CD4-positive, alpha-beta T cell treated with Interleukin-1 beta for 1 hour (primary cell): ENCODE data around the gene KRAS.

ENCODE experiments used
- DNase-seq, 2 donors: peaks; one replicate each; pipeline ENCODE4 v3.0.0-alpha.2; 2020 to 2022

KRAS gene

DNA sequence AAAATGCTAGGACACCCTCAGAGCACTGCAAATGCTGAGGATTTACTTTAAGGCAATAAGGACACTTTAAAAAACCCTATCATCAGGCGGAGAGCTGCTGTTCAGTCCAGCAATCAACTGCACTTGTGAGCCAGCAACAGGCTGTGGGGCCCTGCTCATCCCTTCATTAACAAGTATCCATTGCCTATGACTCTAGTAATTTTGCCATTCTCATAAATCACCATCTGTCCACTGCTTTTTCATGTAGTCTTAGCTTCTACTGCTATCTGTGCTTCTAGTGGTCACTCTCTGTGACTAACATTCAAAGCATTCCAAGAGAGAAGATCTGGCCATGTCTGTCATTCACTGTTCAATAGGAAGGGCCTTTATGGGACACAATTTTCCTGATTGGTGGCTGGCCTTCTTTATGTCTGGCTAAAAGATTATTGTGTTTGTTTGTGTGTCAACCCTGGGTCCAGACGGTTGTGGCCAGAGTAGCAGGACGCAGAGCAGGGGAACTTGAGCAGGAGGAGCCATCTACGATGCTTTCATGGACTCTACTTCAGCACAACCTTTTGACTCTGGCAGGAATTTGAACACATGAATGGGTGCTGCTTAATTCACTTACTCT is 3.6 kb upstream of the KRAS start:
- no peak for DNase-seq

DNA sequence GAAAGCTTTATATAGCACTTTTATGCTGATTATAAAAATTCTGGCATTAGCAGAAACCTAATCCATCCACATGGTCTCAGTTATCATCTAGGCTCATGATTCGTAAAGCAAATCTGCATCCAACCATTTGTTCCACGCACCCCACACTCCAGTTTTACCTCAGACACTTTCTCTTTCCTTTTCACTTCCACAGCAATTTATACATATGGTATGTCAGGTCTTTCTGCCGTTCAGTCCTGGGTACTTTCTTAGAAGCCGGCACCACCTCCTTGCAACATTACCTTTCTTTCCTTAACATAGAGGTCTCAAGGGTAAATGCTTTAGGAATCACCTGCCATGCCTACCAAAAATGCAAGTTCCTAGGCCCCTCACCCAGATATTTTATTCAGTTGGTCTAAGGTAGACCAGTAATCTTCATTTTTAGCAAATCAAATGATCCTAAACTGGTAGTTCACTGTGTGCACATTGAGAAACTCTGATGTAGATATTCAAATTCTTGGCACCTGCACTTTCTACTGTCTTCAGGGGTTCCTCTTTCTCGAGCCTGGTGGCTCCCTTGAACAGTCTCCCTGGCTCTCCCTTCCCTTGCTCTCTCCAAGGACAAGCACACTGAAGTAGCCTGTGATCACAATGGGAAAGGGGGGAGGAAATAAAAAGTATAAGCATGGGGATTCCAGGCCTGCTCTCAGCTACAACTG is 2.8 kb upstream of the KRAS start:
- DNase-seq: no peak

DNA sequence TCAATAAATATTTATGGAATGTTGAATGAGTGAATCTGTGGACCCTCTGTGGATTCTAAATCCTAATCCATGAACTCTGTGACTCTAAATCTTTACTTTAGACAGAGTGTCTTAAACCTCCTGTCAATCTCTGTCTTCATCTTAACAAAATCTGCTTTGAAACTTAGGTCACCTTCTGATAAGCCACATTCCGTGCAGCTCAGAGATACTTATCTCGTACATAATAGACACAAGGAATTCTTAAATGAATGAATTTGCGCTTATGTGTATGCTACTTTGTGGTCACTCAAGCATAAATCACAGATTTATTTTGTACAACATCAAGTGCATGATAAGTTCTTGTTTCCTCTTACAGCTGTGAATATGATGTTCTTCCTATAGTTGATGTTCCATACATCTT is 2.2 kb upstream of the KRAS start:
- DNase-seq: no peak

DNA sequence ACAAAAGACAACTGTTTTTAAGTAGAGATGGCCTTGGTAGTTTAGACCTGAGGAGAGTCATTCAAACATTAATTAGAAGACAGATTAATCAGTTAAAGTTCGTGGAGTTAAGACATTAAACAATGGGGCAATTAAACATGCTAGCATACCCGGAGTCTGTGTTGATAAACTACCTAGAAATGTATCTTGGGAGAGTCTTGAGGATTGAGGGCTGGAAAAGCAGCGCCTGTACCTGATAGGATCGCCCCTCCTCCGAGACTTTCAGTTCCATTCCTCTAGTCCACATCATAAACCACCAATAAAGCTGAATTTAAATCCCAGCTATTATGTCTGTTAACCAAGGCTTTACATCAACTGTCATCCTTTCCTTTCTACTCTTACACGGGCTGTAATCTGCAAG is 1.0 kb upstream of the KRAS start:
- DNase-seq: no peak

DNA sequence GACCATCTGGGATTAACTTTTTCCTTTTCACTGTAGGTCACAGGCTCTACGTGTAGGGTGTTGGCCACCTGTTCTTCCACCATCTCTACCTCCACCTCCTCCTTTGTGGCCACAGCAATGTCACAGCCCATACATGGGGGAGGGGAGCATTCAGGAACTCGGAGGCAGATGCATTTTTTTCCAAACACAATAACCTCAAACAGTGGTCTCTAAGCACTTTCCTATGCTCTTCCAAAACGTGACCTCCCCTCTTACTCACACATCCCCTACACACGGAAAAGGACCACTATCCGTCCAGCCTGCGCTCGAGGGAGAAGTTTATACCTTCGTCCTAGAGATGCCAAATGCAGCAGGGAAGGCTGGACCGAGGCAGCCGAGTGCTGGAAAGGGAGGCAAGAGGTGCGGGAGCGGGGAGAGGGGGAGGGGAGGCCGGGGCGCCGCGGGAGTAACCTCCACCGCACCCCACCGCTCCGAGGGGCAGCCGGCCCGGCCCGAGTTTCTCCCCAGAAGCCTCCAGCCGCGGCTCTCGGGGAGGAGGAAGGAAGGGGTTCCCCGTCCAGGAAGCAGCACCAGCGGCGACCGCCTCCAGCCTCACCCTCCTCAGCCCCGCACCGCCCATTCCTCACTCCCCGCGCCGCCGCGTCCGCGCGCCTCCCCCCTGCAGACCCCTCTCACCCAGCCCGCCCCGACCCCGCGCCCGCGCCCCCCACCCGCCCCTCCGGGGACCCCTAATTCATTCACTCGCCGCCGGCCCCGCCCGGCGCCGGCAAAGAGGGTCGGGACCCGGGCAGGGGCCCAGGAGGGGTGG is 594 bp downstream of the KRAS start:
- peak; percentile 56 to 58 for DNase-seq

DNA sequence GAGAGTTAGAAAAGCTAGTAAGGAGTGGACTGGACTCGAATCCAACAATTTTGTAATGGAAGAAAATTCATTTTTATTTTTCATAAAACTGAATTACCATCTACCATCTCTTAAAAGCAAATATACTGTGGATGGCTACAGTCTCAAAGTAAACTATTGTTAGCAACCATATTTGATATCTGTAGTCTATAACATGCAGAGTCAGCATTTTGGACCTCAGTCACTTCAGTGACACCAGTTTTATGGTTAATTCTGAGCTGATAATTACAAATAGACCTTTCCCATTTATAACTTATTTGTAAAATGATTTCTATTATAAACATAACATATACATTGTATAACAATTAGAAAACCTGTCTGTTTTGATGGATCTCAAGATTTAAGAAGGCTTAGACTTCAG is 2.0 kb downstream of the KRAS start:
- no peak for DNase-seq

DNA sequence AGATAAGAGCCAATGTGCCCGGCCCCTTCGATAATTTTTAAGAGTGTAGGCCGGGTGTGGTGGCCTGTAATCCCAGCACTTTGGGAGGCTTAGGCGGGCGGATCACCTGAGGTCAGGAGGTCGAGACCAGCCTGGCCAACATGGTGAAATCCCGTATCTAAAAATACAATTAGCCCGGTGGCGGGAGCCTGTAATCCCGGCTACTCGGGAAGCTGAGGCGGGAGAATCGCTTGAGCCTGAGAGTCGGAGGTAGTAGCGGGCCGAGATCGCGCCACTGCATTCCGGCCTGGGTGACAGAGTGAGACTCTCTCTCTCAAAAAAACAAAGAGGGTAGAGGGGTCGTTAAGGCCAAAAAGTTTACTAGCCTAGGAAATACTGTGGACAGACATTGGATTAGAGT is 2.6 kb downstream of the KRAS start:
- no peak for DNase-seq

DNA sequence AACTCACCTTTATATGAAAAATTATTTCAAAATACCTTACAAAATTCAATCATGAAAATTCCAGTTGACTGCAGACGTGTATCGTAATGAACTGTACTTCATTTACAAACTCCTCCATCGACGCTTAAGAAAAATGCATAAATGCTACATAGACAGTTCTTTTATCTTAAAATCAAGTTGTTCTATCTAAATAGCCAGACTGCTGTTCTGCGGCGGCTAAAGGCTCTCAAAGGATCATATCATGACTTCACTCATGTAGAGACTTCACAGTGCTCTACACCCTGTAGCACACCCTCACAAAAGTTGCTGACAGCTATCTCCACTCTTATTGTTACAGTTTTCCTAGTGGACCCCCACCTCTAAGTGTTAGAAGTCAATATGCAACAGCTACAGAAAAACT is 5.2 kb downstream of the KRAS start:
- DNase-seq: no peak

DNA sequence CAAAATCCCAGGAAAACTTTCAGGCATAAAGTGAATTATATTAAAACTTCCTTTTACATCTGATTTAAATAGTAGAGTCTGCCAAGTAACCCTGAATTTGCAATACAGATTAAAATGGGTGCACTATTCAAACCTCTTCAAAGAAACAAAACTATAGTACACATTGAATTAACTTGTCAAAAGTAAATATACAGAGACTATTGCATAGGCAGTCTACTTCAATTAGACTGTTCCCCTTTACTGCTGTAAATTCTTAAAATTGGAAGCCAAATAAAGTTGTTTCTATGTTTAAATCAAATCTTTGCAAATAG is 7.1 kb downstream of the KRAS start:
- DNase-seq: no peak

DNA sequence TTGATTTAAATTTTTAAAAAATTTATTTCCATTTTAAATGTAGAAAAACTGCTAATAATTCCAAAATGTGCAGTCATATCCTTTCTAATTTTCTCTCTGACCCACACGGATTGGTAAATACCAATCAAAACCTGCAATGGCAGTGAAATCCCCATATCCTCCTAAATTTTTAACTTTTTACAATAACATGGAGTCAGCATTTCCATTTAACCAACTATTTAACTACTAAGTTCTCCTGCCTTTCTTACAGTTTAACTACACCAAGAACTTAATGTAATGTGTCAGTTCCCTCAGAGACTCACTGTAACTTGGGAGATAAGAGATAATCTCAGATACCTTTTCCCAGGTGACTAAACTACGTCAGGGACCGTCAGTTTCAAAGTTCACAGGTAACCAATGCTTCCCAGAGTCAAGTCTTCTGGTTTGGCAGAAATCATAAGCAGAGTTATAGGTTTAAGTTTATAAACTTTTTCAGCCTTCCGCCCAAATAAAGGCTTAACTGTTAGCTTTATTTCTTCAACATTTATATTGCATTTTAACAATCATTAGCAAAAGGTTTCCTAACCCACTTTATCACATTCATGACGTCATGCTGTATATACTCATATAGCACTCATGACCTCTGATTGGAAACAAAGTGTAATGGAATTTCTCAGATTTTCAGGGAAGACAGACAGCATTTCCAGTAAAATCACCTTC is 7.6 kb downstream of the KRAS start:
- no peak for DNase-seq

DNA sequence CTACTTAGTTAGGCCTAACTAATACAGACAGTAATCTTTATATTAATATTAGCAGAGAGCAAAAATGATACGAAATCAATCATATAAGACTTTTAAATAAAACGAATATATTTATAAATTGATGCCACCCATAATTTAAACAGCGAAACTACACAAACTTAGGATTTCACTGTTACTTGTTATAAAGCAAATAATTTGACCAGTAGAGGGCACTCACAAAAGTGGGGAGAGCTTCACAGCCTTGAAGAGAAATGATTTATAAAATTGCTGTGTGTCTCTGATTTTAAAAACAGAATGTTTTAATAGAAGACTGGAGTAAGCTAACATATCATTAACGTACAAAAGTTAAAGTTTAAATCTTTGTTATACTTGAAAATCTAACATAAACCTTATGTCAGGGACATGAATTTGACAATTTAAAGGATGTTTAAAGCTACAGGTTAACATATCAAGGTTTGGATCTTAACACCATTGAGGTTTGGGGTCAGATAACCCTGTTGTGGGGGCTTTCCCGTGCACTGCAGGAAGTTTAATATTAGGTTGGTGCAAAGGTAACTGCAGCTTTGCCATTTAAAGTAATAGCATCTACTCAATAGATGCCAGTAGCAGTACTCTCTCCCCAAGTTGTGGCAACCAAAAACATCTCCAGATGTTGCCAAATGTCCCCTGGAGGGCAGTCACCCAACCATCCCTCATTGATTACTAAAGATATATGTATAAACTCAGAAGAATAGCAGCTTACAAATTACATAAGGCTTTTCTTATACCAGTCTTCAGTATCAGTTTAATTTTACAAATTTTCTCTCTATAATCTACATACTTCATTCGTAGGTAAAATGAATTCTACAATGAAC is 9.3 kb downstream of the KRAS start:
- peak; percentile 35 to 71 for DNase-seq

DNA sequence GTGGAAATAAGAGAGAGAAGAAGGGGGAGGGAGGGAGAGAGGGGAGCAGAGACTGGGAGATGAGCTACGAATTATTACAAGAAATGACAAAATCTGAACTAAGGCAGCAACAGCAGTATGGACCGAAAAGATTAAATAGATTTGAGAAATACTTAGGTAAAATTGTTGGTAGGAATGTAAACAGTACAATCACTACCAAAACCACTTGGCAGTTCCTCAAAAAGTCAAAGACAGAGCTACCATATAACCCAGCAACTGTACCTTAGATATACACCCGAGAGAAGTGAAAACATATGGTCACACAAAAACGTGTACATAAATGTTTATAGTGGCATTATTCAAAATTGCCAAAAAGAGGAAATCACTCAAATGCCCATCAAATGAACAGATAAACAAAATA is 14.1 kb downstream of the KRAS start:
- no peak for DNase-seq

DNA sequence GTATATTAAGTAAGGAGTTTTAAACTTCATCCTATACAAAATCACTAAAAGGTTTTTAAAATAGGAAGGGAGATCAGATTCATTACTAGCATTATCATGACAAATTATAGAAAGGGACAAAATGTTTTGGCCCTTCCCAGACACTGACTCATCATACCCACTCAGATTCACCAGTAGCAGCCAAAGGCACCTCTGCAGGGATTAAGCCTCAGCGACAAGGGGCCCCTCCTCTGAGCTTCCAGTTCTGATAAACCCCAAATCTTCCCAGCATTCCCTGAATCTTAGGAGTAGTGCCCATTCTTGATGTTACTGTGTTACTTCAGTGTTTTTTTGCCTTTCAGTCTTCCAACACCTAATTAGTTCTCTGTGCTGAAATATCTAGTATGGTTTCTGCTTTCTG is 14.5 kb downstream of the KRAS start:
- no peak for DNase-seq

DNA sequence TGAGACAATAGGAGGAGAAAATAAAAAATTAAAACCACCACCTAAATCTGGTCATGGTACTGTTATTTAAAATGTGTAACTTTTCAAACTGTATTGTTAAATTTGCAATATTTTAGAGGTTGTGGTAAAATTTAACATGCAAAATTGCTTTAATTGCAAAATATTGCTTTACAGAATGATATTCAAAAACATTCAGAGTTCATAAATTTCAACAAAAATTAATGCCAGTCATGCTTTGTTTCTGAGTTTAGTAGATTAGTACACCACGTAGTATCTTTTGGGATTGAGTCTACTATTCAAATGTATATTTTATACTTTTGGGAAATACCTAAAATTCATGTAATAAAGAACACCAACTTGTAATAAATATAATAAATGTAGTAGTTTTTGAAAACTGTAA is 37.4 kb downstream of the KRAS start:
- no peak for DNase-seq

DNA sequence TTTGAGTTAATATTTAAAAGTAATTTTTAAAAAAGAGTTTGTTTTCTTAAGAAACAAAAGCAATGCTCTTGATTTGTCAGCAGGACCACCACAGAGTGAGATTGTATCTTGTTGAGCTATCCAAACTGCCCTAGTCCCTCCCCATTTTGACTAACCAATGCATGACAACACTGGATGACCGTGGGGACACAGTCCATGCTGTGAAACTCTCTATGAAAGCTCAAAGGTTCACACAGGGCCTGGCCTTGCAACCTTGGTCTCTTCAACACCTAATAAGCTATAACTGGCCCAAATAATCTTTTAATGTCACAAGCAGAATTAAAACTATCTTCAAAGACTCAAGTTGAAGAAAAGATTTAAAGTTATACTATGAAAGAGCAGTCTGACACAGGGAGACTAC is 42.2 kb downstream of the KRAS start:
- DNase-seq: no peak

DNA sequence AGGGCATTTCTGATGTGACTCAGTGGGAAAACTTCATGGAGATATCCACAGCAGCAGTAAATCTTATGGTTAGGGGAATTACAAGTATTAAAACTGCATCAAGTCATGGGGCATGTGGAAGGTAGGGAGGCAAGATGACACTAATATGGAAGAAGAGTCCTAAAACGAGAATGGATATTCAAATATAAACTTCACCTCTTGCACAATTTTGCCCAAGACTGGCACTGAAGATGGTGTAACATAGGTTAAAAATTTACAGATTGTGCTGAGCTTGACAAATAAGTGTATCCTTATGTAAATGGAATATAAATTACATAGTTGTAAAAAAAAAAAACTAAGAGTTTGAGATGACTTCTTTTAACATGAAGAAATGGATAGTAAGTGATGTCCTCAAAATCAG is 42.9 kb downstream of the KRAS start:
- DNase-seq: no peak

DNA sequence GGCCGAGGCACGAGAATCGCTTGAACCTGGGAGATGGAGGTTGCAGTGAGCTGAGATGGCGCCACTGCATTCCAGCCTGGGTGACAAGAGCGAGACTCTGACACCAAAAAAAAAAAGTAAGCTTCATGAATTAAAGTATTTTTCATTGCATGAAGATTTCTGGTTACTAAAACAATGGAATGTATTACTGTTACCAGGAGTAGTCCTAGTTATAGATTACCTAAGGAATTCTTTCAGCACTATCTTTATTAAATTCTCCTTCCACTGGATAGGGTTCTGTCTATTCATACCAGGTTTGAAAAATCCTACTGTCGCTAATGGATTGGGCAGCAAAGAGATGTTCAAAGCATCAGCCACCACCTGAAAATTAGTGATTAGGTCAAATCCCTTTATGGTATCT is 43.3 kb downstream of the KRAS start:
- no peak for DNase-seq

DNA sequence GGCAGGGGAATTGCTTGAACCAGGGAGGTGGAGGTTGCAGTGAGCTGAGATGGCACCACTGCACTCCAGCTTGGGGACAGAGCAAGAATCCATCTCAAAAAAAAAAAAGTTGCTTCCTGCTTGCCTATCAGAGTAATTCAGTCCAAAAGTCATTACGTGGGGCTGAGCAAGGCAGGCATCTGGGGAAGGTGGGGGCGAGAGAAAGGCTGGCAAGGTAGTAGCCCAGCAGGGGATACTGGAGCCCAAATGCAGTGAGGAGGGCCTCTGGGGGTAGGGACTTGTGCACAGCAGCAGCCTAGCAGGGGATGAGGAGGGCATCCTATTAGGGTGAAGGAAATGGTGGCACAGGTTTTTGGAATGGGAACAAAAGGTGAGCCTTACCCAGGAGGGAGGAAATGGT is 48.6 kb downstream of the KRAS start:
- no peak for DNase-seq

DNA sequence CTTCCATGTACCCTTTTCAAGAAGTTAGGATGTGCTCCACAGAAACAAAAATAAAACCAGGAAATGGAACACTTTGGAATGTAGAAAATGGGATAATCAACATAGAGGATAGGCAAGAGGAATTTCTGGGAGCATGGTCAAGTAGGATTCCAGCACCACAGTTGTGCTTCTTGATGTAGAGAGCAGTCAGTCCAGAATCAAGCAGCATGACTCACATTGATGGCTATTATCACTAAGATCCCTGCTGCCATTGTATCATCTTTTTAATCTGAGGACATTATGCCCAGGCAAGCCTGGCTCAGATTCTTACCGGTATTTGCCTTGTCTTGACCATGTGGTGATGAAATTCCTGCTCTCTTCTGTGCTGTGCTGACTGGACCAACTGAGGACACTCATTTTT is 50.0 kb downstream of the KRAS start:
- no peak for DNase-seq

DNA sequence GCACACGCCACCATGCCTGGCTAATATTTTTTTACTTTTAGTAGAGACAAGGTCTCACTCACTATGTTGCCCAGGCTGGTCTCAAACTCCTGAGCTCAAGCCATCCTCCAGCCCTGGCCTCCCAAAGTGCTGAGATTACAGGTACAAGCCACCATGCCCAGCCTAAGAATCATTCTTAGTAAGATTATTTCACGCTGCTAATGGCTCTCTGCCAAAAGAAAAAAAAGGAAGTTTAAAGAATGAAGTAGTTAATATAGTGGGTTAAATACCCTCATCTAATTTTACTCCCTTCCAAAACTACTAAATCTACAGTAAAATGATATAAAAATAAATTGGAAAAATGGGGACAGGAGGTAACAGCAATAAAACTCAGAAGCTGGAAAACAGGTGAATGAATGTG is 53.1 kb downstream of the KRAS start:
- DNase-seq: no peak

DNA sequence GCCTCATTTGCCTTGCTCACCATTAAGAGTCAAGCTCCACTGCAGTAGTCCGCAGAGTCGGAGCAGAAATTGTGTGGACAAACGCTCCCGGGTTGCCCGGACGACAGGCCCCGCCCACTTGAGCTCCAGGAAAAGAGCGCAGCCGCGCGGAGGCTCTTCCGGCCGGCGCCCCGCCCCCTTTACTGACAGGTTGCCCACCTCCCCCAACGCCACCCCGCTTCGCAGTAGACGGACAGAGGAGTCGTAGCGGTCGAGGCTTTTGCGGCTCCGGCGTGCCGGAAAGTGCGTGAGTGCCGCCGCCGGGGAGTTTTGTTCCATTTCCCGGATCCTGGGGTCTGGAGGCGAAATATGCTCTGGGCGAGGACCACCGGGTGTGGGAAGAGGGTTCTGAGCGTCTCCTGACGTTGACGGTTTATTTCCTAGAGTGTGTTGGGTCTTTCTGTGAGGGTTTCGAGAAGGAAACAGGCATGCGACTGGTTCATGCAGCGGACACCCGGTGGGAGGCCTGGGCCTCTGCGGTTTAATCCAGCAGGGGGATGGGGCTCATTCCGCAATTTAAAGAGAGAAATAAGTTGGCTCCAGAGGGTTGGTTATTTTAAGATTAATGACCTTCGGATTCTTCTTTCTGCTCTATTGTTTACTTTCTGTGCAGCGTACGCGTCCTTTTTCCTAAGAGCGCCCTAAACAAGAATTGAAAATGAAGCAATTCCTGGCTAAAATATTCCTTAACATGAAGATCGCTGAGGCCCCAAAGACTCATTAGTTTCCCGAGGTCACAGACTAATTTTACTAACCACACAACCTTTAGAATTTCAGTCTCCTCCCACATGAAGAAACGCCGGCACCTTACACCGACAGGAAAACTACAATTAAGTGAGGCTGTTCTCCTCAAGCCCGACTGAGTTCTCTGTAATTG is 55.4 kb downstream of the KRAS start, which contains the start of the genes DNAI7 and ETFRF1:
DNAI7 (minus strand) TSS at position 105 of the 916 bp plus-strand sequence; CDS start at position 23, 82 bp downstream.
ETFRF1 (plus strand) TSS at position 182 of the 916 bp plus-strand sequence. CDS start 8,720 bp downstream, outside the sequence.
- peak; percentile 97 to 98 for DNase-seq

DNA sequence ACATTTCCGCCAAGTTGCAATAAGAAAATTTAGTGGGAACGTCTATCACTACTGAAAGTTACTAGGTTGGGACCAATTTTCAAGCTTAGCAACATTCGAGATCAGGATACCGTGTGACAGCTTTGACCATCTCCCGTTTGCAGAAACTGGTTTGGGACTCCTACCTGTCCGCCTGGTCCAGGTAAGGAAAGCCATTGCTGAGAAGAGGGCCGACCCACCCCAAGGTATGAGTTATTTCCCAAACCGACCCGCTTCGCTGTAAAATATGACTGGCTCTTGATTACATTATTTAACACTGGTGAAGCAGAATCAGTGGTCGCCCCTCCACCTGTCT is 56.0 kb downstream of the KRAS start:
- no peak for DNase-seq
